A673 (cell line): ENCODE measurements around the gene COL16A1. TPM values are rescaled to one million over a fixed set of nuclear protein-coding genes. Genes with fewer than 3 reads are reported as not detected.
A peak's percentile ranks its signal among the peaks of the same experiment; 100 is the strongest.

Experiments used
- BruUV-seq: library from RNA; stranded (reverse); fragments of 400-500 nt; replicated peaks from 2 replicates; lab custom pipeline; 2021; lab: Mats Ljungman, UMichigan
- CTCF ChIA-PET: fragments of 300-600 bp; sonication (Branson Sonifier 250); formaldehyde crosslinking; loops from one replicate; lab custom pipeline; 2022; ENCODE audit warnings: antibody characterized with exemption; lab: Charles Lee
- POLR2A ChIA-PET: fragments of 300-600 bp; sonication (Branson Sonifier 250); formaldehyde crosslinking; loops from one replicate; lab custom pipeline; 2022; ENCODE audit warnings: antibody characterized with exemption; ENCODE audit not compliant: low non-redundant PET; lab: Charles Lee
- DNase-seq: peaks from one replicate; pipeline ENCODE4 v3.0.0-alpha.2; 2015; ENCODE audit warnings: low spot score
- H3K27ac ChIP-seq: fragments of 200-600 bp; sonication (generic); 2 replicates; pipeline ENCODE4 v1.5.1; 2016; ENCODE audit warnings: mixed run types, low read depth, mild to moderate bottlenecking, mixed read lengths, antibody characterized with exemption, low read length; ENCODE audit not compliant: poor library complexity, severe bottlenecking
- H3K27me3 ChIP-seq: fragments of 200-600 bp; sonication (generic); replicated peaks from 2 replicates; pipeline ENCODE4 v1.6.1; 2017; ENCODE audit warnings: mixed run types, low read depth, mild to moderate bottlenecking, mixed read lengths, antibody characterized with exemption, low read length; ENCODE audit not compliant: insufficient read depth, poor library complexity
- H3K36me3 ChIP-seq: fragments of 200-600 bp; sonication (generic); 2 replicates; pipeline ENCODE4 v1.6.1; 2016; ENCODE audit warnings: mixed run types, mild to moderate bottlenecking, mixed read lengths, antibody characterized with exemption, low read length; ENCODE audit not compliant: insufficient read depth, poor library complexity, severe bottlenecking
- H3K4me1 ChIP-seq: fragments of 200-600 bp; sonication (generic); 2 replicates; pipeline ENCODE4 v1.6.1; 2017; ENCODE audit warnings: mixed run types, mild to moderate bottlenecking, mixed read lengths, antibody characterized with exemption, low read length; ENCODE audit not compliant: insufficient read depth, poor library complexity, severe bottlenecking
- H3K4me3 ChIP-seq: fragments of 200-600 bp; sonication (generic); 2 replicates; pipeline ENCODE4 v1.5.1; 2016; ENCODE audit warnings: low read depth, mixed run types, mild to moderate bottlenecking, mixed read lengths, low read length; ENCODE audit not compliant: poor library complexity, severe bottlenecking
- H3K9me3 ChIP-seq: fragments of 200-600 bp; sonication (generic); 2 replicates; pipeline ENCODE4 v1.6.1; 2016; ENCODE audit warnings: mixed run types, low read depth, mild to moderate bottlenecking, mixed read lengths, antibody characterized with exemption, low read length; ENCODE audit not compliant: poor library complexity, severe bottlenecking
- CTCF ChIP-seq: fragments of 300-800, 200-600 bp; sonication (generic); conservative IDR thresholded peaks from 2 replicates; pipeline ENCODE4 v1.5.1; 2017; ENCODE audit warnings: low read depth, mild to moderate bottlenecking, antibody characterized with exemption, low read length, moderate library complexity, mixed read lengths
- EZH2 ChIP-seq: fragments of 200-600 bp; sonication (generic); IDR thresholded peaks from 2 replicates; pipeline ENCODE4 v1.6.1; 2017; ENCODE audit warnings: borderline replicate concordance, low read depth, mild to moderate bottlenecking, mixed read lengths, antibody characterized with exemption, low read length; ENCODE audit not compliant: poor library complexity, severe bottlenecking
- intact Hi-C: fragments of 100-400 bp; cut with micrococcal nuclease; formaldehyde crosslinking; loops from one replicate; pipeline ENCODE4 v1.10.0; 2022; ENCODE audit not compliant: unreplicated experiment
- total RNA-seq: library from RNA; stranded (reverse); gene quantifications from 2 replicates; pipeline ENCODE4 v1.2.3, GENCODE V29; 2021

The COL16A1 gene
- total RNA-seq, 1 experiment from 2014 or later, result 26.6 TPM

DNA sequence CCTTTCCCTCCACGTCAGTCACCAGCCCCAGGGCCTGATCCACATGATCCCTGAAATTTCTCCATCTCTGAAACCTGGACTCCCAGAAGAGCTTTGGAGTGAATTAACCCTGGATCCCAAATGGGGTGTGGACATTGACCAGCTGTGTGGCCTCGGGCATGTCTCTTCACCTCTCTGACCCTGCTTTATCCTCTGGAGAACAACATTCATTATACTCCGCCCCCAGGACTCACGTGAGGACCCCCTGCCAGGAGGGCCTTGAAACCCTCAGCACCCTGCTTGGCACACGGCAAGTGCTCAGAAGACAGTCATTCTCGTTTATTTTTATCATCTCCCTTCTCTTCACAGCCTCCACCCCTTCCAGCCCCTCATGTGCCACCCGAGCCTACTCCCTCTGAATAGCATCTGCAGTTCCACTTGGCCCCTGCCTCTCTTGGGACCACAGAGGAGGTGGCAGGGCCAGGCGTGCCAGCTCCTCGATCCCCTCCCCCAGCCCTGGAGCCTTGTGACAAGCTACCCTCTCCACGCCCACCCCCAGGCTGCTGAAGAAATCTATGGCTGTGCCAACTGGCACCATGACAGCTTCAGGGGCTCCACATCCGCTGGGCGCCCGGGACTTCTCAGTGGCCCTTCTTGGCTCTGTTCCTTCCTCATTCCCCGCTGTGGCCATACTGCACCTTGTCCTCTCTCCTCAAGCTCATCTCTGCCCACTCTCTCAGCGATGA is 42.3 kb upstream of the COL16A1 start:
- no peak overlapping the region for H3K4me3 ChIP-seq
- DNase-seq, result peak; percentile 50
- no peaks in the 10 kb centered on the region for H3K9me3 ChIP-seq
- ChIA-PET POLR2A (no interaction called here), CTCF (interaction anchor here (0.5 to 1.6 kb wide), 8 partner anchors 32 to 82 kb away, joined by 3 to 20 read pairs (median 4); partner anchors contain the start of gene COL16A1)
- peaks cover 11% of the 10 kb centered on the region for H3K4me1 ChIP-seq
- no peaks in the 10 kb centered on the region for H3K36me3 ChIP-seq
- intact Hi-C loops, result loop anchor here (1.0 kb wide), 1 partner anchor 82 kb away; no protein-coding TSS in a partner anchor
- TF ChIP-seq CTCF (no peak), EZH2 (no peak)
- no peaks in the 10 kb centered on the region for H3K27me3 ChIP-seq
- no TSS peak for BruUV-seq
- H3K27ac ChIP-seq, result no peak overlapping the region

- peak; percentile 78 for DNase-seq
- H3K27ac ChIP-seq, result no peak overlapping the region
- peaks cover 11% of the 10 kb centered on the region for H3K4me1 ChIP-seq
- intact Hi-C loops, result loop anchor here (1.0 kb wide), 1 partner anchor 81 kb away; no protein-coding TSS in a partner anchor
- no peaks in the 10 kb centered on the region for H3K27me3 ChIP-seq
- POLR2A ChIA-PET, result interaction anchor here (0.6 kb wide), 1 partner anchor 271 kb away, joined by 5 read pairs; no protein-coding TSS in a partner anchor
- no peaks in the 10 kb centered on the region for H3K36me3 ChIP-seq
- TF ChIP-seq EZH2 (no peak), CTCF (peak; percentile 80)
- CTCF ChIA-PET, result interaction anchor here (0.5 to 1.6 kb wide), 8 partner anchors 31 to 81 kb away, joined by 3 to 20 read pairs (median 5); partner anchors contain the start of gene COL16A1
- H3K4me3 ChIP-seq, result no peak overlapping the region
- BruUV-seq, result no TSS peak
- no peaks in the 10 kb centered on the region for H3K9me3 ChIP-seq
These were observed 41.5 kb upstream of the COL16A1 start for GRCh38 chr1:31745096-31745945.

- POLR2A ChIA-PET, result no interaction called here
- CTCF ChIA-PET, result interaction anchor here (0.7 to 1.2 kb wide), 2 partner anchors 45 to 77 kb away, joined by 5 read pairs; no protein-coding TSS in a partner anchor
- intact Hi-C loops, result no loop called here
These were observed 40.5 kb upstream of the COL16A1 start for GRCh38 chr1:31744165-31744888.

More at GRCh38 chr1:31744165-31744888, 40.5 kb upstream of the COL16A1 start:
- TF ChIP-seq EZH2 (no peak), CTCF (no peak)
- no peak overlapping the region for H3K4me3 ChIP-seq
- no peak overlapping the region for H3K27ac ChIP-seq
- H3K36me3 ChIP-seq, result no peaks in the 10 kb centered on the region
- DNase-seq, result no peak
- BruUV-seq, result no TSS peak
- peaks cover 11% of the 10 kb centered on the region for H3K4me1 ChIP-seq
- H3K9me3 ChIP-seq, result no peaks in the 10 kb centered on the region
- no peaks in the 10 kb centered on the region for H3K27me3 ChIP-seq
